IMR-90 (cell line): ENCODE data around the gene ITCH. TPM values are rescaled to one million over a fixed set of nuclear protein-coding genes. Genes with fewer than 3 reads are reported as not detected.

Source experiments
- ATAC-seq: fragments of 200-7000 bp; cut with Tn5 transposase; 2 replicates; pipeline ENCODE4 v1.9.1; 2020; ENCODE audit warnings: low read depth, mild to moderate bottlenecking, moderate library complexity
- BruUV-seq: library from RNA; stranded (reverse); fragments of 400-500 nt; replicated peaks from 2 replicates; lab custom pipeline; 2021; lab: Mats Ljungman, UMichigan
- CTCF ChIA-PET: fragments of 300-600 bp; formaldehyde crosslinking; extraction: SDS; loops from one replicate; lab custom pipeline; 2021; ENCODE audit warnings: antibody characterized with exemption; lab: Yijun Ruan, JAX
- POLR2A ChIA-PET: fragments of 300-600 bp; sonication (Branson Sonifier 250); formaldehyde crosslinking; loops from one replicate; lab custom pipeline; 2022; ENCODE audit warnings: antibody characterized with exemption; ENCODE audit not compliant: unreplicated experiment; lab: Charles Lee
- DNase-seq: peaks from one replicate; pipeline ENCODE4 v3.0.0; 2013
- H2AFZ ChIP-seq: replicated peaks from 2 replicates; pipeline ENCODE3; 2013; ENCODE audit warnings: low read length, mild to moderate bottlenecking; ENCODE audit not compliant: poor library complexity
- H2AK5ac ChIP-seq: 2 replicates; pipeline ENCODE4 v1.6.1; 2013; ENCODE audit warnings: low read depth, low read length, inconsistent platforms
- H2AK9ac ChIP-seq: replicated peaks from 2 replicates; pipeline ENCODE3; 2013; ENCODE audit warnings: mild to moderate bottlenecking, low read depth, low read length, moderate library complexity; ENCODE audit not compliant: poor library complexity
- H2BK120ac ChIP-seq: 2 replicates; pipeline ENCODE4 v1.6.1; 2013; ENCODE audit warnings: low read depth, low read length, inconsistent platforms
- H2BK15ac ChIP-seq: 3 replicates; pipeline ENCODE4 v1.6.1; 2013; ENCODE audit warnings: low read depth, low read length, inconsistent platforms
- H2BK20ac ChIP-seq: 2 replicates; pipeline ENCODE4 v1.6.1; 2013; ENCODE audit warnings: low read depth, mild to moderate bottlenecking, inconsistent platforms, low read length, moderate library complexity
- H2BK5ac ChIP-seq: 2 replicates; pipeline ENCODE4 v1.6.1; 2013; ENCODE audit warnings: mild to moderate bottlenecking, low read depth, low read length, inconsistent platforms; ENCODE audit not compliant: poor library complexity, severe bottlenecking
- H3K14ac ChIP-seq: replicated peaks from 2 replicates; pipeline ENCODE4 v1.6.1; 2013; ENCODE audit warnings: low read depth, low read length, inconsistent platforms
- H3K18ac ChIP-seq: 2 replicates; pipeline ENCODE4 v1.6.1; 2013; ENCODE audit warnings: low read depth, low read length, control low read depth
- H3K23ac ChIP-seq: 2 replicates; pipeline ENCODE4 v1.6.1; 2013; ENCODE audit warnings: low read depth, low read length, inconsistent platforms
- H3K27ac ChIP-seq: 2 replicates; pipeline ENCODE4 v1.5.1; 2013; ENCODE audit warnings: mild to moderate bottlenecking, control low read depth, low read length; ENCODE audit not compliant: insufficient read depth
- H3K27me3 ChIP-seq: 2 replicates; pipeline ENCODE4 v1.6.1; 2013; ENCODE audit warnings: low read length; ENCODE audit not compliant: control insufficient read depth, insufficient read depth
- H3K36me3 ChIP-seq: 2 replicates; pipeline ENCODE4 v1.6.1; 2013; ENCODE audit warnings: low read length, mixed read lengths; ENCODE audit not compliant: control insufficient read depth, insufficient read depth
- H3K4ac ChIP-seq: 2 replicates; pipeline ENCODE4 v1.6.1; 2013; ENCODE audit warnings: low read depth, low read length, inconsistent platforms
- H3K4me1 ChIP-seq: 2 replicates; pipeline ENCODE4 v1.6.1; 2013; ENCODE audit warnings: low read length, mixed read lengths; ENCODE audit not compliant: control insufficient read depth, insufficient read depth
- H3K4me2 ChIP-seq: 2 replicates; pipeline ENCODE4 v1.6.1; 2013; ENCODE audit warnings: low read depth, mild to moderate bottlenecking, control low read depth, low read length, moderate library complexity
- H3K4me3 ChIP-seq: 2 replicates; pipeline ENCODE4 v1.5.1; 2013; ENCODE audit warnings: low read depth, mild to moderate bottlenecking, control low read depth, low read length, moderate library complexity; ENCODE audit not compliant: insufficient read depth
- H3K56ac ChIP-seq: 2 replicates; pipeline ENCODE4 v1.6.1; 2013; ENCODE audit warnings: low read length, inconsistent platforms; ENCODE audit not compliant: insufficient read depth; ENCODE audit errors: extremely low read depth
- H3K79me1 ChIP-seq, 2 experiments: 2 replicates each; pipeline ENCODE4 v1.6.1; 2013; ENCODE audit warnings: low read length in 2 of 2, inconsistent platforms in 1 of 2, low read depth in 1 of 2
- H3K9ac ChIP-seq: 2 replicates; pipeline ENCODE4 v1.6.1; 2013; ENCODE audit warnings: low read depth, low read length, control low read depth
- H3K9me1 ChIP-seq: 2 replicates; pipeline ENCODE4 v1.6.1; 2013; ENCODE audit warnings: low read length, inconsistent platforms; ENCODE audit not compliant: insufficient read depth
- H3K9me3 ChIP-seq: 2 replicates; pipeline ENCODE4 v1.6.1; 2013; ENCODE audit warnings: low read length; ENCODE audit not compliant: control insufficient read depth, insufficient read depth
- H4K20me1 ChIP-seq: 2 replicates; pipeline ENCODE4 v1.6.1; 2013; ENCODE audit warnings: low read length, inconsistent platforms; ENCODE audit not compliant: insufficient read depth
- H4K5ac ChIP-seq: 2 replicates; pipeline ENCODE4 v1.6.1; 2013; ENCODE audit warnings: mild to moderate bottlenecking, low read depth, low read length, control low read depth
- H4K8ac ChIP-seq, 2 experiments: 2 replicates each; pipeline ENCODE4 v1.6.1; 2013; ENCODE audit warnings: low read depth in 2 of 2, low read length in 2 of 2, control low read depth in 1 of 2, inconsistent platforms in 1 of 2
- H4K91ac ChIP-seq: 2 replicates; pipeline ENCODE4 v1.6.1; 2013; ENCODE audit warnings: low read depth, low read length, inconsistent platforms; ENCODE audit not compliant: insufficient read depth
- BHLHE40 ChIP-seq: fragments of 150-350 bp; IDR thresholded peaks from 2 replicates; pipeline ENCODE4 v1.6.1; 2016; ENCODE audit warnings: mild to moderate bottlenecking, low read depth, low read length
- CHD1 ChIP-seq: IDR thresholded peaks from 2 replicates; pipeline ENCODE4 v1.6.1; 2012; ENCODE audit warnings: low read depth, low read length, improper control_type of control experiment
- ELK1 ChIP-seq: fragments of 150-350 bp; IDR thresholded peaks from 2 replicates; pipeline ENCODE4 v1.6.1; 2016; ENCODE audit warnings: low read depth, mild to moderate bottlenecking, low read length, moderate library complexity, borderline replicate concordance
- FOS ChIP-seq: fragments of 150-350 bp; IDR thresholded peaks from 2 replicates; pipeline ENCODE4 v1.6.1; 2016; ENCODE audit warnings: low read depth, low read length
- MAFK ChIP-seq: IDR thresholded peaks from 2 replicates; pipeline ENCODE4 v1.6.1; 2012; ENCODE audit warnings: low read depth, low read length, improper control_type of control experiment
- MAZ ChIP-seq: IDR thresholded peaks from 2 replicates; pipeline ENCODE4 v1.6.1; 2012; ENCODE audit warnings: low read depth, mild to moderate bottlenecking, low read length, improper control_type of control experiment, moderate library complexity, borderline replicate concordance
- MXI1 ChIP-seq: IDR thresholded peaks from 2 replicates; pipeline ENCODE4 v1.6.1; 2012; ENCODE audit warnings: low read depth, mild to moderate bottlenecking, low read length, moderate library complexity, borderline replicate concordance
- NFE2L2 ChIP-seq: fragments of 150-350 bp; IDR thresholded peaks from 2 replicates; pipeline ENCODE4 v1.6.1; 2016; ENCODE audit warnings: low read depth, mild to moderate bottlenecking, low read length
- POLR2A ChIP-seq: IDR thresholded peaks from 2 replicates; pipeline ENCODE4 v1.6.1; 2012; ENCODE audit warnings: mild to moderate bottlenecking, low read depth, low read length
- RAD21 ChIP-seq: IDR thresholded peaks from 2 replicates; pipeline ENCODE4 v1.6.1; 2012; ENCODE audit warnings: low read length, improper control_type of control experiment
- RCOR1 ChIP-seq: IDR thresholded peaks from 2 replicates; pipeline ENCODE4 v1.6.1; 2012; ENCODE audit warnings: mild to moderate bottlenecking, low read length, improper control_type of control experiment; ENCODE audit not compliant: insufficient replicate concordance
- RFX5 ChIP-seq: IDR thresholded peaks from 2 replicates; pipeline ENCODE4 v1.8.0; 2012; ENCODE audit warnings: low read depth, mild to moderate bottlenecking, low read length, moderate library complexity
- SMC3 ChIP-seq: fragments of 150-350 bp; IDR thresholded peaks from 2 replicates; pipeline ENCODE4 v1.6.1; 2016; ENCODE audit warnings: low read depth, mild to moderate bottlenecking, antibody characterized with exemption, low read length, moderate library complexity
- USF2 ChIP-seq: fragments of 150-350 bp; IDR thresholded peaks from 2 replicates; pipeline ENCODE4 v1.6.1; 2017; ENCODE audit warnings: mild to moderate bottlenecking, antibody characterized with exemption, low read length, low read depth
- WGBS, 2 experiments: methylation state at CpG; one replicate each; pipeline versions ENCODE4 v1.1.5 to v1.1.7; 2013; ENCODE audit warnings: missing lambda C conversion rate in 2 of 2; ENCODE audit not compliant: insufficient read length in 1 of 2; ENCODE audit errors: extremely low coverage in 2 of 2; 5-methylcytosine and 5-hydroxymethylcytosine counted together
- dilution Hi-C: fragments of 300-500 bp; cut with HindIII; formaldehyde crosslinking; loops from one replicate; pipeline ENCODE4 v1.14.3; 2018; ENCODE audit warnings: low sequenced_read_pairs; ENCODE audit not compliant: unreplicated experiment
- in situ Hi-C: fragments of 300-500 bp; cut with MboI; formaldehyde crosslinking; loops from 3 replicates; pipeline ENCODE4 v1.14.3; 2019; ENCODE audit warnings: low sequenced_read_pairs, inconsistent platforms, mixed read lengths
- intact Hi-C: fragments of 100-400 bp; cut with micrococcal nuclease; formaldehyde crosslinking; loops from 2 replicates; pipeline ENCODE4 v1.10.0; 2022
- polyA plus RNA-seq, 3 experiments: library from polyadenylated mRNA; depleted of rRNA; stranded (reverse); fragments of >200 nt; gene quantifications; 2 replicates each; pipeline ENCODE4 v1.2.3, GENCODE V29; 2012; ENCODE audit warnings: low replicate concordance in 1 of 3
- total RNA-seq: library from RNA; depleted of rRNA; stranded (reverse); fragments of >200 nt; gene quantifications from 2 replicates; pipeline ENCODE4 v1.2.3, GENCODE V29; 2012
- TF ChIP-seq, protein P1 (sequence below): conservative IDR thresholded peaks from 2 replicates; pipeline ENCODE4 v1.5.1; 2012; ENCODE audit warnings: mild to moderate bottlenecking, low read depth, low read length, improper control_type of control experiment

The ITCH gene
- total and polyA plus RNA-seq, 2 of the 4 experiments (the other 2 are of a cell fraction), result 12.7 to 94.6 TPM

DNA sequence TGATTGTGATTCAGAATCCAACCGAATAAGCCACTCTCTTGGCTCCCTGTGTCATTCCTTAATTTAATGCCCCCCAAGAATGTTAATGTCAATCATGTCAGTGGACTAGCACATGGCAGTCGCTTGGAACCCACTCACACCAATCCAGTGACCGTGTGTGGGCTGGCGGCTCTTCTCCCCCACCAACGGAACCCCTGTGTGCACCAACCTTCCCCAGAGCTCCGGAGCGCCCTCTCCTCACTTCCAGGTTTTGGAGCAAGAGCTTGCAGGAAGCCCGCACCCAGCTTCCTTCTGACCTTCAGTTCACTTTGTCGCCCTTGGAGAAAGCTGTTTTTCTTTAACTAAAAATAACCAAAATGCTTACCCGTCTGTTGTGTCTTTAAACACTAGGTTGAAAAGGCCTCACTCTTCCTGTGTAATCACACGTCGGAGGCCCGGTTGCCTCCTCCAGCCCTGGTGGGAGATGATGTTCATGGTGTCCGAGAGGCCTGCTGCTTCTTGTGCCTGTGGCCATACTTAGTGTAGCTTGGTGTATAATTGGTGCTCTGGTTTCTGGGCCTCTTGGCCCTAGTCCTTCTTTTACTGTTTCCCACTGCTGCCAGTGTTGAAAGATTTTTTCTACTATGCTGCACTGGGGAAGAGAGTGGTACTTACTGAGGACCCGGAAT is 177.7 kb downstream of the ITCH start:
- H3K27ac ChIP-seq, result no peak overlapping the region
- no peak overlapping the region for H2AK9ac ChIP-seq
- DNase-seq (no peak), ATAC-seq (no peak)
- H4K5ac ChIP-seq, result no peak overlapping the region
- H3K4me1 ChIP-seq, result no peaks in the 10 kb centered on the region
- H4K20me1 ChIP-seq, result peaks cover 9% of the 10 kb centered on the region
- no peak overlapping the region for H3K56ac ChIP-seq
- no peaks in the 10 kb centered on the region for H3K9me3 ChIP-seq
- H3K14ac ChIP-seq, result no peak overlapping the region
- H3K36me3 ChIP-seq, result peaks cover 45% of the 10 kb centered on the region
- H2BK15ac ChIP-seq, result no peak overlapping the region
- no peak overlapping the region for H4K91ac ChIP-seq
- intact Hi-C loops, result no loop called here
- no TSS peak for BruUV-seq
- no peak overlapping the region for H2BK120ac ChIP-seq
- in situ Hi-C loops, result no loop called here
- TF ChIP-seq BHLHE40, result no peak
- no peak for TF ChIP-seq RFX5
- no peak for TF ChIP-seq FOS
- TF ChIP-seq NFE2L2, result no peak
- TF ChIP-seq RAD21, result no peak
- no peak for TF ChIP-seq CHD1
- no peak for TF ChIP-seq MAZ
- TF ChIP-seq RCOR1, result no peak
- no peak for TF ChIP-seq MXI1
- TF ChIP-seq, protein P1, sequence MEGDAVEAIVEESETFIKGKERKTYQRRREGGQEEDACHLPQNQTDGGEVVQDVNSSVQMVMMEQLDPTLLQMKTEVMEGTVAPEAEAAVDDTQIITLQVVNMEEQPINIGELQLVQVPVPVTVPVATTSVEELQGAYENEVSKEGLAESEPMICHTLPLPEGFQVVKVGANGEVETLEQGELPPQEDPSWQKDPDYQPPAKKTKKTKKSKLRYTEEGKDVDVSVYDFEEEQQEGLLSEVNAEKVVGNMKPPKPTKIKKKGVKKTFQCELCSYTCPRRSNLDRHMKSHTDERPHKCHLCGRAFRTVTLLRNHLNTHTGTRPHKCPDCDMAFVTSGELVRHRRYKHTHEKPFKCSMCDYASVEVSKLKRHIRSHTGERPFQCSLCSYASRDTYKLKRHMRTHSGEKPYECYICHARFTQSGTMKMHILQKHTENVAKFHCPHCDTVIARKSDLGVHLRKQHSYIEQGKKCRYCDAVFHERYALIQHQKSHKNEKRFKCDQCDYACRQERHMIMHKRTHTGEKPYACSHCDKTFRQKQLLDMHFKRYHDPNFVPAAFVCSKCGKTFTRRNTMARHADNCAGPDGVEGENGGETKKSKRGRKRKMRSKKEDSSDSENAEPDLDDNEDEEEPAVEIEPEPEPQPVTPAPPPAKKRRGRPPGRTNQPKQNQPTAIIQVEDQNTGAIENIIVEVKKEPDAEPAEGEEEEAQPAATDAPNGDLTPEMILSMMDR, result no peak
- TF ChIP-seq ELK1, result no peak
- no peak for TF ChIP-seq SMC3
- no peak for TF ChIP-seq MAFK
- no peak for TF ChIP-seq POLR2A
- TF ChIP-seq USF2, result no peak
- H2BK5ac ChIP-seq, result no peak overlapping the region
- no peaks in the 10 kb centered on the region for H3K9me1 ChIP-seq
- no peak overlapping the region for H3K4me2 ChIP-seq
- POLR2A ChIA-PET, result no interaction called here
- no peak overlapping the region for H2BK20ac ChIP-seq
- H3K18ac ChIP-seq, result no peak overlapping the region
- 96% methylated on average over 5 of the region's 15 CpGs; no CpG with 5 or more reads in 1 of the 2 experiments for WGBS, 2 experiments
- no peak overlapping the region for H2AFZ ChIP-seq
- CTCF ChIA-PET, result interaction anchor here (0.6 kb wide), 1 partner anchor 119 kb away, joined by 3 read pairs; no protein-coding TSS in a partner anchor
- H3K9ac ChIP-seq, result no peak overlapping the region
- H4K8ac ChIP-seq, result no peak overlapping the region
- peaks cover 4 to 32% of the 10 kb centered on the region in 2 experiments for H3K79me1 ChIP-seq
- H3K4ac ChIP-seq, result no peak overlapping the region
- no peaks in the 10 kb centered on the region for H3K27me3 ChIP-seq
- no peak overlapping the region for H3K4me3 ChIP-seq
- H3K23ac ChIP-seq, result no peak overlapping the region
- dilution Hi-C loops, result no loop called here
- no peak overlapping the region for H2AK5ac ChIP-seq
